GM12872 (cell line): ENCODE measurements around the gene RAP1GAP2.

Source experiments
- CTCF ChIP-seq: IDR thresholded peaks from 3 replicates; pipeline ENCODE4 v1.5.1; 2011; ENCODE audit warnings: low read depth, mild to moderate bottlenecking, low read length, moderate library complexity; ENCODE audit not compliant: insufficient read depth

The RAP1GAP2 gene

GRCh38 chr17:2911035-2911754, 115.0 kb downstream of the RAP1GAP2 start:
- TF ChIP-seq CTCF = no peak

- no peak for TF ChIP-seq CTCF
These were observed 115.5 kb downstream of the RAP1GAP2 start for GRCh38 chr17:2911755-2912111.

- TF ChIP-seq CTCF = no peak
These were observed 116.5 kb downstream of the RAP1GAP2 start for GRCh38 chr17:2912754-2913153.

GRCh38 chr17:2916461-2916860, 120.2 kb downstream of the RAP1GAP2 start:
- no peak for TF ChIP-seq CTCF

GRCh38 chr17:2921443-2921842, 125.2 kb downstream of the RAP1GAP2 start:
- TF ChIP-seq CTCF = no peak

GRCh38 chr17:2924211-2924610, 128.0 kb downstream of the RAP1GAP2 start:
- no peak for TF ChIP-seq CTCF

- no peak for TF ChIP-seq CTCF
These were observed 128.8 kb downstream of the RAP1GAP2 start for GRCh38 chr17:2925011-2925410.
